ENCODE data around the gene FRMD8. TPM values are rescaled to one million over a fixed set of nuclear protein-coding genes. Genes with fewer than 3 reads are reported as not detected.
A peak's percentile ranks its signal among the peaks of the same experiment; 100 is the strongest.

FRMD8 gene
- total RNA-seq, 1 experiment from 2014 or later, result 22.7 TPM

DNA sequence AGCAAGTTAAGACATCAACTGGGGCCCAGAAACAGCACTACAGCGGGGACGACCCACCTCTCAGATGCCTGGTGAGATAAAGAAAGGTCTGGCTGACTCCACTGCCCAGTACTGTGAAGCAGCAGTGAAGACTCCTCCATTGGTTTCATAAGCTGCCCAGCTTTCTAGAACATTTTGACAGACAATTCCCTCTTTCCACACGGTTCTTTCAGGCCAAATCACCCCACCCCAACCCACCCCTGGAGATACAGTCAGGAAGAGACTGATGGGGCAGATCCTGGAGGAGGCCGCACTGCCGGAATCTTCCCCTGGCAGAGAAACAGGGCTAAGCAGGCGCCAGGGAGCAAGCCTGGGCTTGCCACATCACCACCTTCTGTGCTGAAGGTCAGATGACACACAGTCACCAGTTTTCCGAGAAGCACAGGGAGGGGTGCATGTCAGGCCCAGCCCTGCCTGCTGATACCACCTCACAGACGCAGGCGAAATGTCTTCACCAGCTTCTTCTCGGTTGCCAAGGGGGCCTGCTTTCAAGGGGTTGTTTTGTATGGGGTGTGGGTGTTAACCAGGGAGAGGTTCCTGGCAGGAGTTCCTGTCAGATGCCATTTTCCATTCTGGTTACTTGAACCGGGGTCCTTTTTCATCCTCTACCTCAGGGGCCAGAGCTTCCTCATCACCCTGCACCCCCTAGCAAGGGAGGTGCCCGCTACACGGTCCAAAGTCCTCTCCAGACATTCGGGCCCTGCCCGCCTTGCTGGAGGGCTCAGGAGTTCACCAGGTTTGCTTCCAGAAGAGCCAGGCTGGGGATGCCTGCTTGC is 34.7 kb downstream of the FRMD8 start:
- peaks cover 80 to 90% of the 10 kb centered on the region in 2 experiments for H3K4me1 Mint-ChIP-seq
- Histone ChIP-seq H3K56ac (ENCODE audit: insufficient read length, low read depth, low read length) (no peak overlapping the region), H3K9ac (ENCODE audit: extremely low read depth, insufficient read length, low read length) (no peak overlapping the region), H3K14ac (ENCODE audit: insufficient read depth, low read length) (peak overlapping the region; percentile 27), H4K20me1 (ENCODE audit: control insufficient read depth, insufficient read depth, insufficient read length) (peaks cover 2% of the 10 kb centered on the region), H2AK5ac (ENCODE audit: insufficient read length, low read length) (no peak overlapping the region), H4K5ac (ENCODE audit: insufficient read length, low read depth, low read length) (no peak overlapping the region), H3K79me1 (ENCODE audit: insufficient read depth, low read depth, low read length, poor library complexity, severe bottlenecking) (no peaks in the 10 kb centered on the region), H3K4ac (ENCODE audit: low read depth, low read length) (no peak overlapping the region), H2BK20ac (ENCODE audit: low read depth, low read length, poor library complexity, severe bottlenecking) (no peak overlapping the region), H3T11ph (ENCODE audit: low read length) (no peak overlapping the region), H3K27ac (ENCODE audit: insufficient read length, low read depth, low read length) (peak overlapping the region; percentile 1), H2AFZ (ENCODE audit: low read length) (no peak overlapping the region), H3K23ac (ENCODE audit: insufficient read length, low read depth, low read length) (no peak overlapping the region), H3K79me2 (ENCODE audit: insufficient read depth, low read length) (peaks cover 2% of the 10 kb centered on the region; the same call in 1 of the 2 replicates), H3K23me2 (ENCODE audit: insufficient read length, low read depth, low read length, poor library complexity, severe bottlenecking) (peaks cover 13% of the 10 kb centered on the region), H2BK12ac (ENCODE audit: insufficient read length, low read depth, low read length) (peak overlapping the region; percentile 87), H3K9me3 (ENCODE audit: control insufficient read depth, low read depth, low read length) (no peaks in the 10 kb centered on the region), H2BK120ac (ENCODE audit: low read depth, low read length, poor library complexity, severe bottlenecking) (peak overlapping the region; percentile 65), H3K4me1 (ENCODE audit: insufficient read depth, low read length) (peaks cover 23% of the 10 kb centered on the region), H3K4me2 (ENCODE audit: insufficient read depth, insufficient read length, low read length) (peak overlapping the region; percentile 67), H4K91ac (ENCODE audit: insufficient read length, low read depth, low read length) (no peak overlapping the region), H3K18ac (ENCODE audit: insufficient read length, low read depth, low read length) (peak overlapping the region; percentile 61), H4K8ac (replicated peaks; ENCODE audit: insufficient read length, low read depth, low read length) (no peak overlapping the region), H2BK5ac (ENCODE audit: insufficient read length, low read length) (no peak overlapping the region), H3K27me3 (ENCODE audit: insufficient read depth, low read length) (no peaks in the 10 kb centered on the region), H2BK15ac (ENCODE audit: low read depth, low read length) (no peak overlapping the region)
- peak overlapping the region; percentile 60 to 74; a peak in 4 of 5 replicates for H3K4me3 Mint-ChIP-seq
- WGBS (ENCODE audit: extremely low coverage, insufficient read length, low lambda C conversion rate), result no CpG with 5 or more reads among the region's 15 CpGs
- no peaks in the 10 kb centered on the region for H3K36me3 Mint-ChIP-seq (ENCODE audit: insufficient read depth in 1 of 3, low read depth in 3 of 3)
- peaks cover 7% of the 10 kb centered on the region for H3K27me3 Mint-ChIP-seq (ENCODE audit: low read depth)
- peak; percentile 85 for DNase-seq
- peak overlapping the region in 2 of 3 experiments; percentile 81 to 94; a peak in 4 of 7 replicates for H3K27ac Mint-ChIP-seq
- TF ChIP-seq, protein P1, sequence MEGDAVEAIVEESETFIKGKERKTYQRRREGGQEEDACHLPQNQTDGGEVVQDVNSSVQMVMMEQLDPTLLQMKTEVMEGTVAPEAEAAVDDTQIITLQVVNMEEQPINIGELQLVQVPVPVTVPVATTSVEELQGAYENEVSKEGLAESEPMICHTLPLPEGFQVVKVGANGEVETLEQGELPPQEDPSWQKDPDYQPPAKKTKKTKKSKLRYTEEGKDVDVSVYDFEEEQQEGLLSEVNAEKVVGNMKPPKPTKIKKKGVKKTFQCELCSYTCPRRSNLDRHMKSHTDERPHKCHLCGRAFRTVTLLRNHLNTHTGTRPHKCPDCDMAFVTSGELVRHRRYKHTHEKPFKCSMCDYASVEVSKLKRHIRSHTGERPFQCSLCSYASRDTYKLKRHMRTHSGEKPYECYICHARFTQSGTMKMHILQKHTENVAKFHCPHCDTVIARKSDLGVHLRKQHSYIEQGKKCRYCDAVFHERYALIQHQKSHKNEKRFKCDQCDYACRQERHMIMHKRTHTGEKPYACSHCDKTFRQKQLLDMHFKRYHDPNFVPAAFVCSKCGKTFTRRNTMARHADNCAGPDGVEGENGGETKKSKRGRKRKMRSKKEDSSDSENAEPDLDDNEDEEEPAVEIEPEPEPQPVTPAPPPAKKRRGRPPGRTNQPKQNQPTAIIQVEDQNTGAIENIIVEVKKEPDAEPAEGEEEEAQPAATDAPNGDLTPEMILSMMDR (conservative IDR thresholded peaks at IDR 0.05), result no peak
- no peaks in the 10 kb centered on the region; a peak in 2 of 5 replicates for H3K9me3 Mint-ChIP-seq

Data from H9 (cell line).